CD4-positive, alpha-beta memory T cell (primary cell): ENCODE results near the gene PIGU. TPM values are rescaled to one million over a fixed set of nuclear protein-coding genes. Genes with fewer than 3 reads are reported as not detected.
A peak's percentile ranks its signal among the peaks of the same experiment; 100 is the strongest.

Source experiments
- CTCF ChIA-PET: fragments of 350-600 bp; sonication (Branson Sonifier 250); formaldehyde crosslinking; loops from one replicate; lab custom pipeline; 2021; ENCODE audit warnings: inconsistent platforms; ENCODE audit not compliant: partially characterized antibody; lab: Charles Lee
- POLR2A ChIA-PET: fragments of 350-600 bp; sonication (Branson Sonifier 250); formaldehyde crosslinking; loops from one replicate; lab custom pipeline; 2021; ENCODE audit not compliant: partially characterized antibody; lab: Charles Lee
- DNase-seq, 5 donors: peaks; one replicate each; pipeline versions ENCODE4 v3.0.0 to v3.0.0-alpha.2; 2020 to 2022; ENCODE audit warnings: mixed read lengths in 1 of 5
- H3K27ac ChIP-seq: one replicate; pipeline ENCODE4 v1.7.0; 2013; ENCODE audit warnings: low read depth, low read length
- H3K27me3 ChIP-seq: 2 replicates; pipeline ENCODE4 v1.7.0; 2013; ENCODE audit warnings: mild to moderate bottlenecking, low read length, moderate library complexity; ENCODE audit not compliant: insufficient read depth
- H3K36me3 ChIP-seq: 2 replicates; pipeline ENCODE4 v1.7.0; 2013; ENCODE audit warnings: mild to moderate bottlenecking, low read length, moderate library complexity; ENCODE audit not compliant: insufficient read depth
- H3K4me1 ChIP-seq: 2 replicates; pipeline ENCODE4 v1.7.0; 2013; ENCODE audit warnings: mild to moderate bottlenecking, low read length, moderate library complexity; ENCODE audit not compliant: insufficient read depth
- H3K4me3 ChIP-seq, 2 donors: one replicate each; pipeline ENCODE4 v1.7.0; 2013; ENCODE audit warnings: low read length in 2 of 2, mild to moderate bottlenecking in 1 of 2
- H3K9me3 ChIP-seq, 2 donors: one replicate each; pipeline ENCODE4 v1.7.0; 2013; ENCODE audit warnings: low read length in 2 of 2, control low read depth in 1 of 2; ENCODE audit not compliant: control insufficient read depth in 1 of 2
- H3K27ac Mint-ChIP-seq, 7 donors: one replicate each; pipeline ENCODE4 v1.8.0; 2020 to 2021; ENCODE audit warnings: mixed read lengths in 7 of 7, mild to moderate bottlenecking in 6 of 7, inconsistent platforms in 3 of 7, moderate library complexity in 3 of 7
- H3K27me3 Mint-ChIP-seq, 2 donors: one replicate each; pipeline ENCODE4 v1.8.0; 2020 to 2021; ENCODE audit warnings: mixed read lengths in 2 of 2
- H3K36me3 Mint-ChIP-seq, 2 donors: one replicate each; pipeline ENCODE4 v1.8.0; 2020 to 2021; ENCODE audit warnings: mixed read lengths in 2 of 2, inconsistent platforms in 1 of 2, mild to moderate bottlenecking in 1 of 2
- H3K4me1 Mint-ChIP-seq, 4 donors: one replicate each; pipeline ENCODE4 v1.8.0; 2020 to 2021; ENCODE audit warnings: mixed read lengths in 4 of 4, mild to moderate bottlenecking in 1 of 4
- H3K4me3 Mint-ChIP-seq, 8 donors: one replicate each; pipeline ENCODE4 v1.8.0; 2020 to 2021; ENCODE audit warnings: mixed read lengths in 8 of 8, mild to moderate bottlenecking in 7 of 8, moderate library complexity in 6 of 8, inconsistent platforms in 3 of 8
- H3K9me3 Mint-ChIP-seq, 8 donors: one replicate each; pipeline ENCODE4 v1.8.0; 2020 to 2021; ENCODE audit warnings: mixed read lengths in 8 of 8, mild to moderate bottlenecking in 5 of 8, inconsistent platforms in 3 of 8, moderate library complexity in 1 of 8
- intact Hi-C: fragments of 100-400 bp; cut with micrococcal nuclease; formaldehyde crosslinking; loops from one replicate; pipeline ENCODE4 v1.15.1; 2023
- polyA plus RNA-seq, 2 donors: library from polyadenylated mRNA; unstranded; fragments of 300-500 nt; fragmentation: Illumina TruSeq; gene quantifications; one replicate each; pipeline ENCODE4 v1.2.3, GENCODE V29; 2021
- total RNA-seq, 2 experiments: library from RNA; stranded (reverse); gene quantifications; one replicate each; pipeline ENCODE4 v1.2.3, GENCODE V29; 2021

PIGU gene
- total and polyA plus RNA-seq, 4 experiments from 2014 or later, result 15.1 to 34.2 (median 21.1) TPM

GRCh38 chr20:34560141-34560523, 116.8 kb downstream of the PIGU start:
- Mint-ChIP-seq H3K4me3 (peak overlapping the region; percentile 50 to 82 (median 72)), H3K36me3 (peaks cover 0 to 4% of the 10 kb centered on the region in 2 donors), H3K27me3 (no peaks in the 10 kb centered on the region), H3K27ac (peak overlapping the region; percentile 83 to 92 (median 90)), H3K4me1 (peaks cover 10 to 33% (median 13%) of the 10 kb centered on the region in 4 donors), H3K9me3 (peaks cover 0 to 2% (median 0%) of the 10 kb centered on the region in 8 donors)
- intact Hi-C loops, result no loop called here
- ChIA-PET POLR2A (interaction anchor here (3.0 kb wide), 1 partner anchor 44 kb away, joined by 15 read pairs; the partner anchor contains the start of gene DYNLRB1), CTCF (no interaction called here)
- peaks cover 12% of the 10 kb centered on the region for H3K4me1 ChIP-seq
- no peaks in the 10 kb centered on the region for H3K36me3 ChIP-seq
- H3K27ac ChIP-seq, result no peak overlapping the region
- DNase-seq, result peak in 2 of 5 donors; percentile 13 to 23
- H3K27me3 ChIP-seq, result no peaks in the 10 kb centered on the region
- H3K4me3 ChIP-seq, result no peak overlapping the region
- no peaks in the 10 kb centered on the region for H3K9me3 ChIP-seq

- H3K9me3 ChIP-seq, result no peaks in the 10 kb centered on the region
- peak overlapping the region; percentile 70 to 83 (median 76) for H3K4me3 Mint-ChIP-seq
- H3K27ac Mint-ChIP-seq, result peak overlapping the region; percentile 87 to 96 (median 92)
- no peak overlapping the region for H3K4me3 ChIP-seq
- peaks cover 0 to 4% of the 10 kb centered on the region in 2 donors for H3K36me3 Mint-ChIP-seq
- H3K4me1 ChIP-seq, result peaks cover 12% of the 10 kb centered on the region
- DNase-seq, result peak in 2 of 5 donors; percentile 20 to 23
- H3K36me3 ChIP-seq, result no peaks in the 10 kb centered on the region
- H3K4me1 Mint-ChIP-seq, result peaks cover 10 to 33% (median 13%) of the 10 kb centered on the region in 4 donors
- intact Hi-C loops, result loop anchor here (2.0 kb wide), 2 partner anchors 15 to 257 kb away; partner anchors contain the start of gene AHCY
- CTCF ChIA-PET, result interaction anchor here (4.5 kb wide), 1 partner anchor 20 kb away, joined by 20 read pairs; no protein-coding TSS in a partner anchor
- H3K27me3 ChIP-seq, result no peaks in the 10 kb centered on the region
- H3K27me3 Mint-ChIP-seq, result no peaks in the 10 kb centered on the region
- POLR2A ChIA-PET, result interaction anchor here (1.0 to 3.0 kb wide), 6 partner anchors 10 to 44 kb away, joined by 3 to 15 read pairs (median 4); partner anchors contain the start of gene DYNLRB1
- H3K9me3 Mint-ChIP-seq, result peaks cover 0 to 2% (median 0%) of the 10 kb centered on the region in 8 donors
- H3K27ac ChIP-seq, result no peak overlapping the region
Observed at GRCh38 chr20:34559311-34560140, 117.4 kb downstream of the PIGU start.

GRCh38 chr20:34558320-34559218, 118.3 kb downstream of the PIGU start, which contains the start of gene MAP1LC3A:
TSS of gene MAP1LC3A (plus strand) at chr20:34558718. CDS start at chr20:34558869, 151 bp downstream.
- Histone ChIP-seq H3K27me3 (no peaks in the 10 kb centered on the region), H3K36me3 (no peaks in the 10 kb centered on the region), H3K4me1 (peaks cover 12% of the 10 kb centered on the region), H3K4me3 (peak within 1 kb of the TSS; percentile 45 to 46), H3K27ac (peak within 1 kb of the TSS; percentile 95), H3K9me3 (no peaks in the 10 kb centered on the region)
- intact Hi-C loops, result loop anchor here (1.0 to 2.0 kb wide), 5 partner anchors 14 to 256 kb away; partner anchors contain the start of genes AHCY, ITCH and PIGU
- ChIA-PET POLR2A (interaction anchor here (1.0 to 1.9 kb wide), 6 partner anchors 9 to 43 kb away, joined by 3 to 10 read pairs (median 4); partner anchors contain the start of gene DYNLRB1), CTCF (interaction anchor here (0.9 to 4.5 kb wide), 3 partner anchors 19 to 43 kb away, joined by 3 to 20 read pairs (median 3); no protein-coding TSS in a partner anchor)
- H3K36me3 Mint-ChIP-seq, result peaks cover 0 to 4% of the 10 kb centered on the region in 2 donors
- peaks cover 10 to 33% (median 13%) of the 10 kb centered on the region in 4 donors for H3K4me1 Mint-ChIP-seq
- peak within 1 kb of the TSS; percentile 70 to 93 (median 84) for H3K4me3 Mint-ChIP-seq
- no peaks in the 10 kb centered on the region for H3K27me3 Mint-ChIP-seq
- DNase-seq, result peak; percentile 93 to 96 (median 94)
- H3K27ac Mint-ChIP-seq, result peak within 1 kb of the TSS; percentile 91 to 100 (median 96)
- H3K9me3 Mint-ChIP-seq, result peaks cover 0 to 2% (median 0%) of the 10 kb centered on the region in 8 donors

- H3K27ac ChIP-seq, result peak overlapping the region; percentile 95
- no peaks in the 10 kb centered on the region for H3K9me3 ChIP-seq
- ChIA-PET POLR2A (interaction anchor here (1.0 to 1.9 kb wide), 6 partner anchors 10 to 1106 kb away, joined by 3 to 10 read pairs (median 4); partner anchors contain the start of gene DYNLRB1), CTCF (interaction anchor here (0.9 to 4.5 kb wide), 4 partner anchors 19 to 43 kb away, joined by 3 to 20 read pairs (median 3); no protein-coding TSS in a partner anchor)
- no peaks in the 10 kb centered on the region for H3K36me3 ChIP-seq
- H3K9me3 Mint-ChIP-seq, result peaks cover 0 to 2% (median 0%) of the 10 kb centered on the region in 8 donors
- H3K4me1 Mint-ChIP-seq, result peaks cover 10 to 33% (median 13%) of the 10 kb centered on the region in 4 donors
- peaks cover 0 to 4% of the 10 kb centered on the region in 2 donors for H3K36me3 Mint-ChIP-seq
- intact Hi-C loops, result loop anchor here (1.0 to 2.0 kb wide), 5 partner anchors 13 to 255 kb away; partner anchors contain the start of genes AHCY, ITCH and PIGU
- DNase-seq, result no peak
- peak overlapping the region; percentile 88 to 100 (median 96) for H3K27ac Mint-ChIP-seq
- peak overlapping the region; percentile 45 to 46 for H3K4me3 ChIP-seq
- H3K4me3 Mint-ChIP-seq, result peak overlapping the region; percentile 70 to 93 (median 84)
- H3K4me1 ChIP-seq, result peaks cover 12% of the 10 kb centered on the region
- H3K27me3 ChIP-seq, result no peaks in the 10 kb centered on the region
- H3K27me3 Mint-ChIP-seq, result no peaks in the 10 kb centered on the region
Observed at GRCh38 chr20:34557936-34558319, 119.0 kb downstream of the PIGU start.

- Histone ChIP-seq H3K4me3 (no peak overlapping the region), H3K27me3 (no peaks in the 10 kb centered on the region), H3K36me3 (no peaks in the 10 kb centered on the region), H3K9me3 (no peaks in the 10 kb centered on the region), H3K4me1 (peaks cover 12% of the 10 kb centered on the region), H3K27ac (no peak overlapping the region)
- intact Hi-C loops, result no loop called here
- Mint-ChIP-seq H3K4me3 (no peak overlapping the region), H3K36me3 (peaks cover 0 to 1% of the 10 kb centered on the region in 2 donors), H3K27ac (peak overlapping the region in 2 of 7 donors; percentile 29 to 54), H3K27me3 (no peaks in the 10 kb centered on the region), H3K4me1 (peaks cover 5 to 15% (median 12%) of the 10 kb centered on the region in 4 donors), H3K9me3 (no peaks in the 10 kb centered on the region)
- ChIA-PET CTCF (no interaction called here), POLR2A (interaction anchor here (0.7 kb wide), 1 partner anchor 17 kb away, joined by 3 read pairs; no protein-coding TSS in a partner anchor)
- no peak for DNase-seq
Observed at GRCh38 chr20:34553366-34553867, 123.5 kb downstream of the PIGU start.

- H3K27ac Mint-ChIP-seq, result peak overlapping the region in 4 of 7 donors; percentile 25 to 78 (median 44)
- Histone ChIP-seq H3K27ac (no peak overlapping the region), H3K27me3 (no peaks in the 10 kb centered on the region), H3K9me3 (no peaks in the 10 kb centered on the region), H3K4me3 (no peak overlapping the region), H3K4me1 (peaks cover 7% of the 10 kb centered on the region), H3K36me3 (no peaks in the 10 kb centered on the region)
- H3K9me3 Mint-ChIP-seq, result no peaks in the 10 kb centered on the region
- H3K36me3 Mint-ChIP-seq, result no peaks in the 10 kb centered on the region
- no peaks in the 10 kb centered on the region for H3K27me3 Mint-ChIP-seq
- DNase-seq, result no peak
- ChIA-PET CTCF (no interaction called here), POLR2A (no interaction called here)
- no peak overlapping the region for H3K4me3 Mint-ChIP-seq
- intact Hi-C loops, result no loop called here
- H3K4me1 Mint-ChIP-seq, result peaks cover 0 to 12% (median 6%) of the 10 kb centered on the region in 4 donors
Observed at GRCh38 chr20:34552569-34552968, 124.3 kb downstream of the PIGU start.
